Fibroblast of peridontal ligament (primary cell): Measurements from ENCODE around the gene NDUFA12.
A peak's percentile ranks its signal among the peaks of the same experiment; 100 is the strongest.
"Not testable (repeated sequence)": the region's sequence is repeated elsewhere in the genome, so short reads cannot be mapped to it uniquely, and the experiment has no call there.

Experiments
- DNase-seq: peaks from one replicate; pipeline ENCODE4 v3.0.0-alpha.2; 2010; ENCODE audit errors: extremely low read depth

NDUFA12 gene

DNA sequence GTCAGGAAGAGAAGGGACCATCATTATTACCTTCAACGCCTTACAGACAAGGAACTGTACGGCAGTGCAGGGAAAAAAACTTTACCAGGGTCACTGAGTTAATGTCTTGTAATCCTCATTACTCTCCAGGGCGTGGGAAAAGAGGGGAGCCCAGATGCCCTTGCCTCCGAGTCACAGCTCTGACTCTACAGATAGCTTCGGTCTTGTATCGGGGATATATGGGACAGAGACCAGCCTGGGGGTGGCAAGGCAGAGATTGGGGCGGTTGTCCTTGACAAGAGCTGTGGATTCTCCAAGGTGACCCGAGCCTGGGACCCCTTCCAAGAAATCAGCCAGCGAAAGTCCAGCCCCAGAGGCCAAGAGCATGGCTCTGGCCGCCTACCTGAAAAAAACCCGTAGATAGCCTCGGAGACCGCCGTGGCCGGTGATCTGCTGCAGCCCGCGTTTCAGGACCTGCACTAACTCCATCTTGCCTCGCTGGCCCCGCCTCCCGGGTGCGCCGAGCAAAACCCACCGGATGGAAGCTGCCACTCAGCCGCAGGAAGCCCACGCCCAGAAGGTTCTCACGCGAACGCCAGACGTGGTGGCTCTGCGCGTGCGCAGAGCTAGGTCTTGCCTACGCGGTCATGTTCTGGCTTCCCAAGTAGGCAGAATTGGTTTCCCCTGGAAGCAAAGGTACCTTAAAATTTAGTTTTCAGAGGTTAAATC is at the start of gene NDUFA12:
TSS of gene NDUFA12 (minus strand) at position 485 of the 708 bp plus-strand sequence. CDS start at position 468, 17 bp downstream.
- peak; percentile 96 for DNase-seq

GRCh38 chr12:95051241-95051640 is 47.7 kb upstream of the NDUFA12 start:
- DNase-seq: no peak

- no peak for DNase-seq
These were observed 34.4 kb upstream of the NDUFA12 start for GRCh38 chr12:95037906-95038305.

DNA sequence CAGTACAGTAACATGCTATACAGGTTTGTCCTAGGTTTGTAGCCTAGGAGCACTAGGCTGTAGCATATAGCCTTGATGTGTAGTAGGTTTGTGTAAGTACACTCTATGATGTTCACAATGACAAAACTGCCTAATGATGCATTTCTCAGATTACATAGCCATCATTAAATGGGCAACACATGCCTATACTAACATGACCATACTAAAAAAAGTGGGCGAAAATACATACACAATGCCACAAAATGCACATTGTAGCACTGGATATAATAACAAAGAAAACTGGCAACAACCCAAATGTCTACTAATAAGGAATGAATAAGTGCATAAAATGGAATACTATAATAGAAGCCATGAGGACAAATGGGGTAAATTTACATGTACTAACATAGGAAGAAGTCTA is 31.3 kb upstream of the NDUFA12 start:
- no peak for DNase-seq

DNA sequence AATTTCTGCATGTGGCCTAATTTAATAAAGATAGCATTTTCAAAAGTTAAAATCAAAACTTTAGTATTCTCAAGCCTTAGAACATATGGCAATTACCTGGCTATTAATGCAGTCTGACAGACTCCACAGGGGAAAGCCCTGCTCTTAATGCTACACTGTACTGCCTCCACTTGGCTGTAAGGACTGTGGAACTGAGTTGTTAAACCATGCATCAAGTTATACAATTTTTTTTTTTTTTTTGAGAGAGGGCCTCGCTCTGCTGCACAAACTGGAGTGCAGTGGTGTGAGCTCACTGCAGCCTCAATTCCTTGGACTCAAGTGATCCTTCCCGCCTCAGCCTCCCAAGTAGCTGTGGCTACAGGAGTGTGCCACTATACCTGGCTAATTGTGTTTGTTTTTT is 19.0 kb upstream of the NDUFA12 start:
- no peak for DNase-seq

DNA sequence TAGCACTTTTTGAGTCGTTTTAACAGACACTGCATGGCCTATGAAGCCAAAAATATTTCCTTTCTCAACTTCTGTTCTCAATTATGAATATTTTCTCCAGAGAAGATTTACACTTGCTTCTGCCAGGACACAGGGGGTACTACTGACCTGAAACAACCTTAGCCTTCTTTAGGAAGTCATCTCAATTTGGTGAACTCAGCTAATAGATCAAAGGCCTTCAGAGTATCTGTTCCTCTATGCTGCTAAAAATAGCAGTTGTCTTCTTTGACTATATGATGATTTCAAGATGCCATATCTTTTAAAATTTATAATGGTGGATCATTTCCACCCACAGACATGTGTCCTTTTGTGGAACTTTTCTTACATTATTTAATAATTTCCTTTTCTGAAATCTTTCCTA is 14.0 kb upstream of the NDUFA12 start:
- peak; percentile 9 for DNase-seq

DNA sequence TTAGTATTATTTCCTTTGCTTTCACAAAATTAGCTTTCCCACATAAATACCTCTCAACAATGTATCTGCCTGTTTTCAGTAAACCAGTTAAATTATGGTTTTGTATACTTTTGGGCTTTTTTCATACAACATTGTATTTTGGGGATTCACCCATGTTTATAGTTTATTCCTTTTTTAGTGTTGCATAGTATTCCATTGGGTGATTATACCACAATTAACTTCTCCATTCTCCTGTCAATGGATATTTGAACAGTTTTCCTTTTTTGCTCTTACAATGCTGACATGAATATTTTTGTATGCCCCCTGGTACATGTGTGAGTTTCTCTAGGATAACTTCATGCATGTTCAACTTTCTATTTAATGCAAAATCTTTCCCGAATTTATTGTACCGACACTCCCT is 12.6 kb upstream of the NDUFA12 start:
- no peak for DNase-seq

DNA sequence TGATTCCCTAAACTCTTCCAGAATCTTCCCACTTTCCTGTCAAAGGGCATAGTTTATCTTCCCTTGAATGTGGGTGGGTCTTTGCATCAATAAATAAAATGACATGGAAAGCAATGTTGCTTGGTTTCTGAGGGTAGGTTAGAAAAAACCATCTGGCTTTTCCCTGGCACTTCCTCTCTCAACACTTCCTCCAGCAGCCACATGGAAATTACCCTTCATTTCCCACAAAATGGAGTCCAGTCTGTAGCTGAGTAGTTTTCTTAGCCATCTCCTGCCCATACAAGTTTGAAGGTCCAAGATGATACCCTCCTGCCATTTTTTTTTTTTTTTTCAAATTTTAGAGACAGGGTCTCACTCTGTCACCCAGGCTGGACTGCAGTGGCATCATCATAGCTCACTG is 11.1 kb upstream of the NDUFA12 start:
- DNase-seq: no peak

GRCh38 chr12:95006206-95006605 is 2.7 kb upstream of the NDUFA12 start:
- DNase-seq: no peak

DNA sequence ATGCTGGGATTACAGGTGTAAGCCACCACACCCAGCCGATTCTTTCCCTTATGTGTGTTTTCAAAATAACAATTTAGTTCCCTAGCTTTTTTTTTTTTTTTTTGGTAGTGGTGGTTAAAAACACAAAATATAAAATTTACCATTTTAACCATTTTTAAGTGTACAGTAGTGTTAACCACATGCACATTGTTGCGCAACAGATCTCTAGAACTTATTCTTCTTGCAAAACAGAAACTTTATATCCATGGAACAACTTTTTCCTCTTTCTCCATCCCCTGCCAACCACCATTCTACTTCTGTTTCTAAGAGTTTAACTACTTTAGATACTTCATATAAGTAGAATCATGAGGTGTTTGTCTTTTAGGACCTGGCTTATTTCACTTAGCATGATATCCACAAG is 1.1 kb upstream of the NDUFA12 start:
- DNase-seq: peak; percentile 70

DNA sequence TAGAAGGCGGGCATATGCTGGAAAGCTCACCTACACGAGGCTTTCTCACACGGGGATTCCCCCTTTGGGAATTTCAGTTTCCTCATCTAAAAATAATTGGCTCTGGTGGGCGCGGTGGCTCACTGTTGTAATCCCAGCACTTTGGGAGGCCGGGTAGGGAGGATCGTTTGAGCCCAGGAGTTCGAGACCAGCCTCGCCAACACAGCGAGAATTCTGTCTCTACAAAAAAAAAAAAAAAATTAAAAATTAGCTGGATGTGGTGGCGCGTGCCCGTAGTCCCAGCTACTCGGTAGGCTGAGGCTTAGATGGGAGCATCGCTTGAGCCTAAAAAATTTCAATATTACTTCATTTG is 400 bp upstream of the NDUFA12 start:
- no peak for DNase-seq

DNA sequence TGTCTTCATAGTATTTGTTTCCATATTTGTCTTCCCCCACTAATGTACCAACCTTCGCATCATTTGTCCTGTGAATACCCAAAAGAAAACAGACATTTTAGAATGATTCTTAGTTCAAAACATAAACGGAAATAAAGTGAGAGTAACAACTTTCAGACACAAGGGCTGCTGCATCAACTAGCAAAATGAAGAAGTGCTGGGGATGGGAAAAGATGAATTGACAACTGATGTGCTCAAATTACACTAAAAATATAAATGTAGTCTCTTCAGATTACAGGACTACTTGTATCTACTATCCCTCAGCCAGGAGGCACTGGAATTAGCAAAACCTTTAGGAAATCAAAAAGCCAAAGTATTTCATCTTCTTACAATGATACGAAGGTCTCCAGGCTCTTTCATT is 743 bp downstream of the NDUFA12 start:
- no peak for DNase-seq

- DNase-seq: no peak
These were observed 5.2 kb downstream of the NDUFA12 start for GRCh38 chr12:94998326-94998725.

GRCh38 chr12:94997726-94998125 is 5.8 kb downstream of the NDUFA12 start:
- no peak for DNase-seq

DNA sequence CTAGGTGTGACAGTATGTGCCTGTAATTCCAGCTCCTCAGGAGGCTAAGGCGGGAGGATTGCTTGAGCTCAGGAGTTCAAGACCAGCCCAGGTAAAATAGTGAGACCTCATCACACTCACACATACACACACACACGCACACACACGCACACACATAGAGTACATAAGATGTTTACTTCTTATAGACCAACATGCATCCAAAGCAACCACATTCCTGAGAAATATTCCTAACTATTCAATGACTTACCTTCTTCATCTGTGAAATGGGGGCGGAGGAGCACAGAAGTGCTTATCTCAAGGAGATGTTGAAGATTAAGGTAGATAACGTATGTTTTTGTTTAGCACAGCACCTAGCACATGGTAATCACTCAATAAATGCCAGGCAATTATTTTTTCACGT is 6.4 kb downstream of the NDUFA12 start:
- DNase-seq: no peak

DNA sequence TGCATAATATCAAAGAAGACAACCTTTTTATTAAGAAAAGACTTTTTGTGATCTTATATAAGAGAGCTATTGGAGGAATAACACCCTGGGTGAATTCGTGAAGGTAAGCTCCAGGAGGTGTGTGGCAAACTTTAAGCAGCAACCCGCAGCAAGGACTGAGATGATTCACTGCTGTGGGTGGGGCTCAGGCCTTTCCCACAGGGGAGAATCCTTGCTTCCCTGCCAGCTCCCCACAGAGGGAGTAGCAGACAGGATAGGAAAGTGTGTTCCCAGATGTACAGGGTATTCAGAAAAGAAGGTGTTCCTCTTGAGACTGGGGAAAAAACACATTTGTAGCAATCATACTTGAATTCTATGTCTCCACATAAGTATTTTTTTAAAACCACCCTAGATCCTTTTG is 9.2 kb downstream of the NDUFA12 start:
- peak; percentile 34 for DNase-seq

GRCh38 chr12:94993855-94994254 is 9.6 kb downstream of the NDUFA12 start:
- not testable (repeated sequence) for DNase-seq

DNA sequence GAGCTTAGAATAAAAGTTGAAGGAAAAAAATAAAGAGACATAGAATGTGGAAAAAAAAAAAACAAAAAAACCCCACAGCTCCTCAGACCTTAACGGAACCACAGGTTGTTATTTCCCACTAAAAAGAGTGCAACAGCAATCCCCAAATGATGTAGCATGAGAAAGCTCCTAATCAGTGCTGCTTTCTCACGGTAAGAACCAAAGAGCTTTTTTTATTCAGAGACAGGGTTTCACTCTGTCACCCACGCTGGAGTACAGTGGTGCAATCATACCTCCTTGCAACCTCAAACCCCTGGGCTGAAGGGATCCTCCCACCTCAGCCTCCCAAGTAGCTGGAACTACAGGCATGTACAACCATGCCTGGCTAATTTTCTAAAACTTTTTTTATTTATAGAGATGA is 13.3 kb downstream of the NDUFA12 start:
- no peak for DNase-seq

- DNase-seq: no peak
These were observed 15.0 kb downstream of the NDUFA12 start for GRCh38 chr12:94988471-94988870.

DNA sequence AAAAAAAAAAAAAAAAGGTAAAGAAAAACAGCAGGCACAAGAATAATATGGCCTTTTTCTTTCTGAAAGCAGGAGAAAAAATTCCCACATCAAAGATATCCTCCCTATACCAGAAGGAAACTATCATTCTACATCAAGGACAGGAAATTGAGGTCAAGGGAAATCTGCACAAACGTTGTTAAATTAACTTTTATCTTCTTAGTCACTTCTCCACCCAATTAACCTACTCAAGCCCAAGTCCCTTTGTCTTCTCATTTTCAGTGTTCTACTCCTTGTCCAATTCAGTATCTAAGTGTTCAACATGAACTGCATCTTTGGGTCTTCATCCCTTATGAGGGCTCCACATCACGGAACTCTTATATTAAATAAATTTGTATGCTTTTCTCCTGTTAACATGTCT is 15.7 kb downstream of the NDUFA12 start:
- DNase-seq: no peak

GRCh38 chr12:94987076-94987669 is 16.3 kb downstream of the NDUFA12 start:
- DNase-seq: no peak

GRCh38 chr12:94985099-94985498 is 18.4 kb downstream of the NDUFA12 start:
- not testable (repeated sequence) for DNase-seq

DNA sequence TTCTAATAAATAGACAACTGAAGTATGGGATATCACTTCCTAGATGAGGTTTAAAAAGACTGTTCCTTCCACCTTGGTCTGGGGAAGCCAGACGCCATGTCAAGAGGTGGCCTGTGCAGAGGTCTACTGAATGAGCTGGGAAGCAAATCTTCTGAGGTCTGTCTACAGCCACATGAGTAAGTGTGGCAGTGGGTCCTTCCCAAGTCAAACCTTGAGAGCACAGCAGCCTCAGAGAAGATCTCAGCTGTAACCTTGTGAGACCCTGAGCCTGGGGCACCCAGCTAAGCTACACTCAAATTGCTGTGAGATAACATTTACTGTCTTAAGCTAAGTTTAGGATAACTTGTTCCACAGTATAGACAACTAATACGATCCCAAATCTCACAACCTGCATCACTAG is 20.2 kb downstream of the NDUFA12 start:
- no peak for DNase-seq

DNA sequence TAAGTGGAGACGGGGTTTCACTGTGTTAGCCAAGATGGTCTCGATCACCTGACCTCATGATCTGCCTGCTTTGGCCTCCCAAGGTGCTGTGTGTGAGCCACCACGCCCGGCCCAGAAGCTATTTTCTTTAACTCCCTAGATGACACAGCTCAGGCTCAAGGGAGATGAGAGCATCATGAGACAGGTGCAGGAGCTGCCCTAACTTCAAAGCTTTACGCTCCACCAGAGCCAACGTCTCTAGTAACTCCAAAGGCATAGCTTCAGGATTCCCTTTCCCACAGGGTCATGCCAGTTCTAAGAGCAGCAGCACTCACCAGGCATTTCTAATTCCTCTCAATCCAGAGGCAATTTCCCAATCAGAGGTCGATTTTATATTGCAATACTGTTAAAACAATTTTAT is 21.0 kb downstream of the NDUFA12 start:
- DNase-seq: peak; percentile 46
